Mucosa of rectum (tissue), 2 donors: Measurements from ENCODE around the gene NR3C2.

ENCODE experiments used
- H3K27ac ChIP-seq, 2 donors: one replicate each; pipeline ENCODE4 v1.7.0; 2013; ENCODE audit warnings: inconsistent platforms in 2 of 2, low read depth in 2 of 2, low read length in 2 of 2
- H3K27me3 ChIP-seq, 2 donors: one replicate each; pipeline ENCODE4 v1.7.0; 2013; ENCODE audit warnings: low read length in 2 of 2; ENCODE audit not compliant: control insufficient read depth in 2 of 2, insufficient read depth in 2 of 2
- H3K36me3 ChIP-seq, 2 donors: one replicate each; pipeline ENCODE4 v1.7.0; 2013; ENCODE audit warnings: low read length in 2 of 2; ENCODE audit not compliant: control insufficient read depth in 2 of 2, insufficient read depth in 2 of 2
- H3K4me1 ChIP-seq, 2 donors: one replicate each; pipeline ENCODE4 v1.7.0; 2013; ENCODE audit warnings: low read length in 2 of 2, mild to moderate bottlenecking in 1 of 2; ENCODE audit not compliant: control insufficient read depth in 2 of 2, insufficient read depth in 2 of 2
- H3K4me3 ChIP-seq, 2 donors: one replicate each; pipeline ENCODE4 v1.7.0; 2013; ENCODE audit warnings: low read length in 2 of 2
- H3K9ac ChIP-seq, 2 donors: one replicate each; pipeline ENCODE4 v1.7.0; 2013; ENCODE audit warnings: low read length in 2 of 2, low read depth in 1 of 2, mild to moderate bottlenecking in 1 of 2
- H3K9me3 ChIP-seq, 2 donors: one replicate each; pipeline ENCODE4 v1.7.0; 2013; ENCODE audit warnings: low read length in 2 of 2; ENCODE audit not compliant: control insufficient read depth in 2 of 2
- donor health status: healthy.
- donor health status: Normal muscosa, but diverticular disease.

The NR3C2 gene

DNA sequence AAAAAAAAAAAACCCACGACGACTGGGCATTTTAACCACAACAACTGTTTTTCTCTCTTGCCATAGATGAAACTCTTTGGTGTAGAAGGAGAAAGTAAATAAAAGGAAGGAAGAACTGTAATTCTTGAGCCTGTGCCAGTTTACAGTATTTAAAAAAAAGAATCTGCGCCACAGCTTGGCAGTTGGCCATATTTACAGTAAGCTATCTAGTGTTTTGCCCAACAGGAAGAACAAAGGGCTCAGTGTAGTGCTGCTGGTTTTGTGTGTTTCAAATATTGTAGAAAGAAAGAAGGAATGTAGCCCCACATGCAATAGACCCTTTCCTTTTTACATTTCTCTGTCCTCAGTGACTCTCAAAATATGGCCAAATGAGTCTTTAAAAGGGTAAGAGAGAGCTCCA lies 66.1 kb downstream of the NR3C2 start:
- H3K9ac ChIP-seq: no peak overlapping the region
- H3K4me3 ChIP-seq: peak overlapping the region in 1 of 2 donors; percentile 45
- H3K4me1 ChIP-seq: peaks cover 4 to 9% of the 10 kb centered on the region in 2 donors
- H3K9me3 ChIP-seq: no peaks in the 10 kb centered on the region
- no peaks in the 10 kb centered on the region for H3K27me3 ChIP-seq
- peak overlapping the region; percentile 35 to 36 for H3K27ac ChIP-seq
- H3K36me3 ChIP-seq: no peaks in the 10 kb centered on the region

DNA sequence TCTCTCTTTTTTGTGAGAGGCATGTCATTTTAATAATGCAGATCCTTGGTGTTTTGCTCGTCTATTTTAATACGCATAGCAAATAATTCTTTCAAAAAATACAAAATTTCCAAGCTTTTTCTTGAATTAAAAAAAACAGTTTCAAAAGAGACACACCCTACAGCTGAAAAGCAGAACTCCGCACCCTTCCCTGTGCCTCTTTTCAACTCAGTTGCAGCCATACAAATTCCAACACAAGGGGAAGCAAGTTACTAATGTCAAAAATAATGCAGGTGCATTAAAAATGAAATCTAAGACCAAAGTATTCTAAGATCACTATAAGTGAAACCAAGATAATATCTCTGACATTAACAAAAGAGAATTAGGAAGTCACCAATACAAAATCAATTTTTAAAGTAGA lies 66.6 kb downstream of the NR3C2 start:
- Histone ChIP-seq H3K9ac (no peak overlapping the region), H3K9me3 (no peaks in the 10 kb centered on the region), H3K27ac (no peak overlapping the region), H3K4me1 (peaks cover 4 to 9% of the 10 kb centered on the region in 2 donors), H3K27me3 (no peaks in the 10 kb centered on the region), H3K36me3 (no peaks in the 10 kb centered on the region), H3K4me3 (peak overlapping the region in 1 of 2 donors; percentile 45)

DNA sequence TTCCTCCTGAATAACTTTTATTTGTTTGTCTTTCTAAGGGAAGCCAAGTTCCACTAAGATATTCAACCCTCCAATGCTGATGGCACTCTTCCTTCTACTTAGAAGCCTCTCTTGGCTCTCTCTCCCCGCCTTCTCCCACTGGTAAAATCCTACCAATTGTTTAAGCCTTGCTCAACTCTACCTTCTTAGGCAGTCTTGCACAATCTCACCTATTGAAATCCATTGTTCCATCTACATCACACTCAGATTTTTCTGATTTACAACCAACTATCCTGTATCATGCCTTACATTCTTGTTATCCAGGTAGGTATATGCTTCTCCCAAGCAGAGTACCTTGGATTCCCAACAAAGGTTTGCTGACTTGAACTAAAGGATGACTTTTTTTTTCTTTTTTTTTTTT lies 69.1 kb downstream of the NR3C2 start:
- no peak overlapping the region for H3K4me3 ChIP-seq
- H3K36me3 ChIP-seq: no peaks in the 10 kb centered on the region
- peaks cover 4 to 9% of the 10 kb centered on the region in 2 donors for H3K4me1 ChIP-seq
- no peak overlapping the region for H3K9ac ChIP-seq
- no peaks in the 10 kb centered on the region for H3K27me3 ChIP-seq
- H3K9me3 ChIP-seq: no peaks in the 10 kb centered on the region
- no peak overlapping the region for H3K27ac ChIP-seq

DNA sequence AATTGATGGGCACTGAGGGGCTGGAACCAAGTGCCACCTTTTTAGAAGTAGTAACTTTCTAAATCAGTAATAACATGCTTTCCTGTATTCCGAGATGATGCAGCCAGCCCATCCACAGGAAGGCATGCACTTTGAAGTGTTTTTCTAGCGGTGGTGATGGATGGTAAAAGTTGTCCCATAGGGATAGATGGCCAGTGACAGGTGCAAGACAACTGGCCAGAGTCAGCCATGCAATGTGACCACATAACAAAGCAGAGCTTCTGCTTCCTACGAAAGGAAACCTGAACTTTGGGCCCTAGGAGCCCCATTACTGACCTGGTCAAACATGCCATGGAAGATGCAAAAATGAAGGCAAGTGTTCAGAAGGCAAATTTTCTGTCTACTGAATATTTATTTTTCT lies 72.3 kb downstream of the NR3C2 start:
- H3K9me3 ChIP-seq: no peaks in the 10 kb centered on the region
- no peaks in the 10 kb centered on the region for H3K4me1 ChIP-seq
- H3K9ac ChIP-seq: no peak overlapping the region
- H3K36me3 ChIP-seq: no peaks in the 10 kb centered on the region
- no peak overlapping the region for H3K27ac ChIP-seq
- no peaks in the 10 kb centered on the region for H3K27me3 ChIP-seq
- no peak overlapping the region for H3K4me3 ChIP-seq

DNA sequence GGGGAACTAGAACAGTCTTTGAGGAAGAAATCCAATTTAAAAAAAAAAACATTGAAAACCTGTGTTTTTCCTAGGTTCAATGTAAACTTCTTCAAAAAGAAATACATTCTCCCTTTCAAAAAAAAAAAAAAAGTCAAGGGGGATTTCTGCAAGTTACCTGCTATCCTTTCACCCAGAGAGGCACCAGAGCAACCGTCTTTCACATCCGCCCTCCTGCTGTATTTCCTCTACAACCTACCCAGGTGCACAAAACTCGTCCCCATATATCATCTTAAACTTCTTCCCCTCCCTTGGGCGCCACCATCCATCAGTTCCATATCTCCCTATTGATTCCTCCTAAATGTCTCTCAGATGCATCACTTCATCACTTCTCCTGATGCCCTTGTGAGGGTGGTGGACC lies 74.5 kb downstream of the NR3C2 start:
- H3K4me3 ChIP-seq: no peak overlapping the region
- no peaks in the 10 kb centered on the region for H3K27me3 ChIP-seq
- no peak overlapping the region for H3K27ac ChIP-seq
- no peaks in the 10 kb centered on the region for H3K4me1 ChIP-seq
- no peaks in the 10 kb centered on the region for H3K9me3 ChIP-seq
- H3K36me3 ChIP-seq: no peaks in the 10 kb centered on the region
- H3K9ac ChIP-seq: no peak overlapping the region

DNA sequence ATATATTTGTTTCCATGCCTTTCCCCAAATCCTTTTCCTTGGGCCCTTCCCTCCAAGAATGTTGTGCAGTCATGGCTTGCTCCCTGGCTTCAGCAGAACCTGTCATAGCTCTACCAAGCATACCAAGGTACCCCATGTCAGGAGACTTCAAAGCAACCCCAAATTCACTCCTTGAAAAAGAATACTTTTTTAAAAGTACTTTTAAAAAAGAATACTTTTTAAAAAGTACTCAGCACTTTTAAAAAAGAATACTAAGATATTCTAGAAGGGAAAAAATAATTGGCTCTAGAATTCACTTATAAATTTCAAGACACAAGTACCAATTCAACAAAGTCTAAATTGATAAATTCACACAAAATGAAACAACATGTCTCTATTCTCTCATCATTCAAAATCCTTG lies 76.0 kb downstream of the NR3C2 start:
- Histone ChIP-seq H3K27ac (no peak overlapping the region), H3K36me3 (no peaks in the 10 kb centered on the region), H3K4me3 (no peak overlapping the region), H3K9ac (no peak overlapping the region), H3K4me1 (no peaks in the 10 kb centered on the region), H3K27me3 (no peaks in the 10 kb centered on the region), H3K9me3 (no peaks in the 10 kb centered on the region)

DNA sequence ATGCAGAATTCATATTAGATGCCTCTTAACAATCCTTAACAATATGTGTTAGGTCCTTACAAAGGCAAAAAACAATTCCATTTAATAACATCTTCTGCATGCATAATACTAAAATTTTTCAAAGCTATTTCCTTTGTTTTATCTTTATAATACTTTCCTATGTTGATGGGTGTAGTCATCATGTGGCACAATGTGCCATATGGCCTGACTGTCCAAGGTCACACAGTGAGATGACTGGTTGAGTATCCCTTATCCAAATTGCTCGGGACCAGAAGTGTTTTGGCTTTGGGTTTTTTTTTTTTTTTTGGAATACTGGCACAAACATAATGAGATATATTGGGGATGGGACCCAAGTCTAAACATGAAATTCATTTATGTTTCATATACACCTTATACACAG lies 77.7 kb downstream of the NR3C2 start:
- H3K4me1 ChIP-seq: peaks cover 0 to 2% of the 10 kb centered on the region in 2 donors
- no peak overlapping the region for H3K27ac ChIP-seq
- H3K9me3 ChIP-seq: no peaks in the 10 kb centered on the region
- H3K9ac ChIP-seq: no peak overlapping the region
- H3K4me3 ChIP-seq: no peak overlapping the region
- H3K27me3 ChIP-seq: no peaks in the 10 kb centered on the region
- no peaks in the 10 kb centered on the region for H3K36me3 ChIP-seq

DNA sequence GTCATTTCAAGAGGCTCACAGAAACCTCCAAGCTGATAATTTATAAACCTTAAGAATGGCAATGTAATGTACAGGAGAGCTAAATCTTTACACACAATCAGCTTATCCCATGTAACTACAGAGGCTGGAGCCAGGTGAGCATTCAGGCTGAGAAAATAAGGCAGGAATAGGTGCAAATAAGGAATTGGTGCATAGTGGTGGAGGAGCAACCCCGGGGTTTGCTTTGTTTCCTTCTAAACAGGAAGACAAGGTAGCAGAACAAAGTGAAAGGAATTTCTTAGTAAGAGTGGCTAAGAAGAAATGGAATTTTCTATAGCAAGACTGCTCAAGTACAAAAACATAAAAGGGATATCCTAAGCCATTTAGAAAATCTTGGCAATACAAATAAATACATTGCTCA lies 82.4 kb downstream of the NR3C2 start:
- Histone ChIP-seq H3K27ac (no peak overlapping the region), H3K9ac (no peak overlapping the region), H3K4me1 (peaks cover 0 to 2% of the 10 kb centered on the region in 2 donors), H3K4me3 (no peak overlapping the region), H3K9me3 (no peaks in the 10 kb centered on the region), H3K27me3 (no peaks in the 10 kb centered on the region), H3K36me3 (no peaks in the 10 kb centered on the region)

DNA sequence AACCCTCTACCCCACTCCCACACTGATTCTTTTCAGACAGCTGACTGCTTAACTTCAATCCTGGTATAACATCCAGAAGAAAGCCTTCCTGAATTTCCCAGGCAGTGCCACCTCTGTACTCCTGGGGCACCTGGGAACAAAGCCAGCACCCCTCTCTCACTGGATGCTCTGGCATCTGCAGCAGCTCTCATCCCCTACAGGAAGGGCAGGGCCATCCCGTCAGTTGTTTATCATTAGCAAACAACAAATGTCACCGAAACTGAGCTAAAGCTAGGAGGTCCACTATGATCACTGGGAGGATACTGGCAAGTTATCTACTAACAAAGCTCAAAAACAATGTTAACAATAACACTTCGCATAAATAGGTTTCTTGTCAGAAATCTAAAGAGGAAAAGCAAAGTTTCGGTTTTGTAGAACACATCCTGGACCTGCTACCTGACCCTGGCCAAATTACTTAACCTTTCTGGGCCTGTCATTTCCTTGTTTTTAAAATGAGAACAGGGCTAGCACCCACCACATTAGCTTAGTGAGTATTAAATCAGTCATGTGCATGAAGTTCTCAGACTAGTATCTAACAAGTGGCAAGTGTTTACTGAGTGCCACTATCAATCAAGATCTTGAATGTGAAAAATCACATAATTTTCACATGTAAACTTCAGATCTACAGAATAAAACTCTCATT lies 86.6 kb downstream of the NR3C2 start:
- Histone ChIP-seq H3K27me3 (no peaks in the 10 kb centered on the region), H3K36me3 (peaks cover 0 to 3% of the 10 kb centered on the region in 2 donors), H3K4me3 (no peak overlapping the region), H3K4me1 (peaks cover 0 to 2% of the 10 kb centered on the region in 2 donors), H3K27ac (no peak overlapping the region), H3K9me3 (no peaks in the 10 kb centered on the region), H3K9ac (no peak overlapping the region)

DNA sequence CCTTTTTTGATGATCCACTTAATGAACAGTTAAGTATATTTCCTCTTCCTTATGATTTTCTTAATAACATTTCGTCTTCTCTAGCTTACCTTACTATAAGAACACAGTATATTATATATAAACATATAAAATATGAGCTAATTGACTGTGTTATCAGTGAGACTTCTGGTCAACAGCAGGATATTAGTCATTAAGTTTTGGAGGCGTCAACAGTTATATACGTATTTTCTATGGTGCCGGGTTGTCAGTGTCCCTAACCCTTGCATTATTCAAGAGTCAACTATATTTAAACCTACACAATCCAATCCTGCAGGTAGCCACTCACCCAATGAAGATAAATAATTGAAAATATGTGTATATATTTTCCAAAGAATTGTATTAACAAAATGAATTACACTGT lies 88.0 kb downstream of the NR3C2 start:
- Histone ChIP-seq H3K4me1 (no peaks in the 10 kb centered on the region), H3K4me3 (no peak overlapping the region), H3K9ac (no peak overlapping the region), H3K27ac (no peak overlapping the region), H3K36me3 (peaks cover 0 to 3% of the 10 kb centered on the region in 2 donors), H3K9me3 (no peaks in the 10 kb centered on the region), H3K27me3 (no peaks in the 10 kb centered on the region)
